ENCODE data around the gene CFAP299. TPM values are rescaled to one million over a fixed set of nuclear protein-coding genes. Genes with fewer than 3 reads are reported as not detected.

Gene CFAP299
- total and polyA plus RNA-seq, 2 of the 13 experiments (the other 11 are each of a cell fraction or from before 2014, with no cell fraction given) = not detected

DNA sequence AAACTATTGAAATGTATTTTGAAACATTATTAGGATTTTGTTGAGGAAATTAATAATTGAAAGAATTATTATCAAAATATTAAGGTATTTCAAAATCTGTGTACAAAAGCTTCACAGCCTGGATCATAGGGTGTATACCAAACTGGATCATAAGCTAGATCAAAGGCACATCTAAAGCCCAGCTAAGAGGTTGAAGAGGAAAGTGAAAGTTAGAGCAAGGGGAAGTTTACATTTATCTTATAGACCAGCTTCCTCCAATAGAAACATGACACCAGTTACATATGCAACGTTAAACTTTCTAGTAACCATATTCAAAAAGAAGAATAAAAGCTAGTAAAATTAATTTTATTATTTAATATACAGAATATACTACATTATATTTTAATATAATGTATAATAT, 467.8 kb downstream of the CFAP299 start (continued):
- TF ChIP-seq SNAPC2 (CRISPR knock-in tag; IDR thresholded peaks at IDR 0.05) (no peak), ZNF879 (CRISPR knock-in tag; IDR thresholded peaks at IDR 0.05) (no peak)

GRCh38 chr4:80806472-80806871, 470.9 kb downstream of the CFAP299 start:
- BruUV-seq (replicated peaks) = no TSS peak
- Histone ChIP-seq H3K36me3 (replicated peaks in 1 of 2; ENCODE audit: control insufficient read depth in 1 of 2, insufficient read depth in 2 of 2, low read length in 2 of 2) (no peaks in the 10 kb centered on the region), H3K4me2 (ENCODE audit: low read depth, low read length) (no peak overlapping the region), H3K27ac (ENCODE audit: extremely low read length, insufficient read depth, low read length) (no peak overlapping the region), H4K20me1 (ENCODE audit: insufficient read depth, low read length) (no peaks in the 10 kb centered on the region), H3K79me2 (ENCODE audit: insufficient read depth, low read length) (no peaks in the 10 kb centered on the region), H3K9me3 (ENCODE audit: low read length) (no peaks in the 10 kb centered on the region), H3K4me3 (replicated peaks in 1 of 3; ENCODE audit: insufficient read depth in 1 of 3, low read depth in 2 of 3, low read length in 3 of 3) (no peak overlapping the region), H3K9ac (ENCODE audit: insufficient read depth, low read depth, low read length) (no peak overlapping the region), H2AFZ (ENCODE audit: low read length) (no peak overlapping the region), H3K27me3 (ENCODE audit: control insufficient read depth in 1 of 2, insufficient read depth in 2 of 2, low read length in 2 of 2) (no peaks in the 10 kb centered on the region), H3K4me1 (ENCODE audit: insufficient read depth, low read length) (no peaks in the 10 kb centered on the region)
- intact Hi-C loops (cut with micrococcal nuclease; ENCODE audit: unreplicated experiment) (no loop called here), in situ Hi-C loops (cut with HindIII; ENCODE audit: extremely low pct_ligation_motif_present, low pct_unique_long_range_greater_than_20kb) (no loop called here)
- DNase-seq (ENCODE audit: low spot score) (no peak), FAIRE-seq (no peak), ATAC-seq (no peak)
- POLR2A ChIA-PET = no interaction called here
- 0% methylated on average over 1 of the region's 1 CpG for WGBS (ENCODE audit: low lambda C conversion rate)
- CTCF ChIA-PET (ENCODE audit: low intra/inter-chr PET ratio, low total read pairs) = no interaction called here
- TF ChIP-seq, protein P1, sequence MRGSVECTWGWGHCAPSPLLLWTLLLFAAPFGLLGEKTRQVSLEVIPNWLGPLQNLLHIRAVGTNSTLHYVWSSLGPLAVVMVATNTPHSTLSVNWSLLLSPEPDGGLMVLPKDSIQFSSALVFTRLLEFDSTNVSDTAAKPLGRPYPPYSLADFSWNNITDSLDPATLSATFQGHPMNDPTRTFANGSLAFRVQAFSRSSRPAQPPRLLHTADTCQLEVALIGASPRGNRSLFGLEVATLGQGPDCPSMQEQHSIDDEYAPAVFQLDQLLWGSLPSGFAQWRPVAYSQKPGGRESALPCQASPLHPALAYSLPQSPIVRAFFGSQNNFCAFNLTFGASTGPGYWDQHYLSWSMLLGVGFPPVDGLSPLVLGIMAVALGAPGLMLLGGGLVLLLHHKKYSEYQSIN (CRISPR knock-in tag; IDR thresholded peaks at IDR 0.05; ENCODE audit: borderline replicate concordance) = no peak
- TF ChIP-seq CHD2 (IDR thresholded peaks at IDR 0.05; ENCODE audit: low read depth, low read length) = no peak
- no peak for TF ChIP-seq STAG1 (CRISPR knock-in tag; IDR thresholded peaks at IDR 0.05)
- TF ChIP-seq ZNF326 (CRISPR knock-in tag; IDR thresholded peaks at IDR 0.05; ENCODE audit: borderline replicate concordance) = no peak
- TF ChIP-seq MNT (IDR thresholded peaks at IDR 0.05) = no peak
- TF ChIP-seq, protein P2, sequence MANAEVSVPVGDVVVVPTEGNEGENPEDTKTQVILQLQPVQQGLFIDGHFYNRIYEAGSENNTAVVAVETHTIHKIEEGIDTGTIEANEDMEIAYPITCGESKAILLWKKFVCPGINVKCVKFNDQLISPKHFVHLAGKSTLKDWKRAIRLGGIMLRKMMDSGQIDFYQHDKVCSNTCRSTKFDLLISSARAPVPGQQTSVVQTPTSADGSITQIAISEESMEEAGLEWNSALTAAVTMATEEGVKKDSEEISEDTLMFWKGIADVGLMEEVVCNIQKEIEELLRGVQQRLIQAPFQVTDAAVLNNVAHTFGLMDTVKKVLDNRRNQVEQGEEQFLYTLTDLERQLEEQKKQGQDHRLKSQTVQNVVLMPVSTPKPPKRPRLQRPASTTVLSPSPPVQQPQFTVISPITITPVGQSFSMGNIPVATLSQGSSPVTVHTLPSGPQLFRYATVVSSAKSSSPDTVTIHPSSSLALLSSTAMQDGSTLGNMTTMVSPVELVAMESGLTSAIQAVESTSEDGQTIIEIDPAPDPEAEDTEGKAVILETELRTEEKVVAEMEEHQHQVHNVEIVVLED (CRISPR knock-in tag; IDR thresholded peaks at IDR 0.05; ENCODE audit: borderline replicate concordance) = no peak
- peak; percentile 48 for TF ChIP-seq MAFF (IDR thresholded peaks at IDR 0.05; ENCODE audit: low read depth, low read length)
- no peak for TF ChIP-seq ZNF263 (CRISPR knock-in tag; IDR thresholded peaks at IDR 0.05)
- TF ChIP-seq ZFAT (CRISPR knock-in tag; conservative IDR thresholded peaks at IDR 0.05) = no peak
- peak; percentile 58 to 73 for TF ChIP-seq MAFK (conservative IDR thresholded peaks at IDR 0.05 in 1 of 2, IDR thresholded peaks at IDR 0.05 in 1 of 2; ENCODE audit: low read length in 2 of 2)

All from HepG2 (cell line).